GM20000 (cell line): Measurements from ENCODE around the gene SRPK2.

Source experiments
- DNase-seq: peaks from one replicate; pipeline ENCODE4 v3.0.0; 2012; ENCODE audit warnings: low spot score
- CTCF ChIP-seq: IDR thresholded peaks from 2 replicates; pipeline ENCODE4 v1.5.1; 2012; ENCODE audit warnings: mild to moderate bottlenecking, control low read depth; ENCODE audit errors: extremely low read depth, missing control alignments

SRPK2 gene

GRCh38 chr7:105127179-105127578 lies 261.5 kb downstream of the SRPK2 start:
- no peak for DNase-seq
- TF ChIP-seq CTCF: no peak

GRCh38 chr7:105126436-105126975 lies 262.2 kb downstream of the SRPK2 start:
- DNase-seq: no peak
- no peak for TF ChIP-seq CTCF

GRCh38 chr7:105125745-105126144 lies 263.0 kb downstream of the SRPK2 start:
- no peak for DNase-seq
- no peak for TF ChIP-seq CTCF

- DNase-seq: no peak
- TF ChIP-seq CTCF: no peak
These were observed 266.1 kb downstream of the SRPK2 start for GRCh38 chr7:105122619-105123018.

GRCh38 chr7:105118612-105119600 lies 269.8 kb downstream of the SRPK2 start:
- TF ChIP-seq CTCF: no peak
- DNase-seq: peak; percentile 8

- TF ChIP-seq CTCF: no peak
- DNase-seq: no peak
These were observed 276.0 kb downstream of the SRPK2 start for GRCh38 chr7:105112440-105113418.
